Measurements from ENCODE around the gene CRACR2A.

The CRACR2A gene

GRCh38 chr12:3740480-3741231 lies 12.3 kb downstream of the CRACR2A start:
- DNase-seq (ENCODE audit: low read depth): no peak
- H3K4me3 ChIP-seq (ENCODE audit: low read length): no peak overlapping the region
- TF ChIP-seq CTCF (IDR thresholded peaks at IDR 0.05; ENCODE audit: insufficient read depth, low read depth, low read length, missing control alignments): no peak

- TF ChIP-seq CTCF (IDR thresholded peaks at IDR 0.05; ENCODE audit: insufficient read depth, low read depth, low read length, missing control alignments): no peak
- no peak overlapping the region for H3K4me3 ChIP-seq (ENCODE audit: low read length)
- DNase-seq (ENCODE audit: low read depth): no peak
These were observed 17.5 kb downstream of the CRACR2A start for GRCh38 chr12:3735432-3735831.

GRCh38 chr12:3732901-3733300 lies 20.0 kb downstream of the CRACR2A start:
- no peak overlapping the region for H3K4me3 ChIP-seq (ENCODE audit: low read length)
- TF ChIP-seq CTCF (IDR thresholded peaks at IDR 0.05; ENCODE audit: insufficient read depth, low read depth, low read length, missing control alignments): no peak
- DNase-seq (ENCODE audit: low read depth): no peak

- DNase-seq (ENCODE audit: low read depth): no peak
- no peak overlapping the region for H3K4me3 ChIP-seq (ENCODE audit: low read length)
- no peak for TF ChIP-seq CTCF (IDR thresholded peaks at IDR 0.05; ENCODE audit: insufficient read depth, low read depth, low read length, missing control alignments)
These were observed 22.8 kb downstream of the CRACR2A start for GRCh38 chr12:3730111-3730510.

- no peak for TF ChIP-seq CTCF (IDR thresholded peaks at IDR 0.05; ENCODE audit: insufficient read depth, low read depth, low read length, missing control alignments)
- DNase-seq (ENCODE audit: low read depth): no peak
- H3K4me3 ChIP-seq (ENCODE audit: low read length): no peak overlapping the region
These were observed 24.2 kb downstream of the CRACR2A start for GRCh38 chr12:3728686-3729085.

- TF ChIP-seq CTCF (IDR thresholded peaks at IDR 0.05; ENCODE audit: insufficient read depth, low read depth, low read length, missing control alignments): no peak
- DNase-seq (ENCODE audit: low read depth): no peak
- H3K4me3 ChIP-seq (ENCODE audit: low read length): no peak overlapping the region
These were observed 24.9 kb downstream of the CRACR2A start for GRCh38 chr12:3727877-3728632.

Data from epithelial cell of esophagus (primary cell).